Jurkat, Clone E6-1 (cell line): ENCODE measurements around the gene KIF6.
"Not testable (repeated sequence)": the region's sequence is repeated elsewhere in the genome, so short reads cannot be mapped to it uniquely, and the experiment has no call there.

Experiments
- DNase-seq: peaks from one replicate; pipeline ENCODE4 v3.0.0-alpha.2; 2011; ENCODE audit warnings: low read depth, low spot score
- H3K4me3 ChIP-seq: 2 replicates; pipeline ENCODE4 v1.5.1; 2011; ENCODE audit warnings: mild to moderate bottlenecking, low read length, control low read depth, moderate library complexity

The KIF6 gene

GRCh38 chr6:39723350-39723749 lies 1.9 kb downstream of the KIF6 start:
- not testable (repeated sequence) for DNase-seq

DNA sequence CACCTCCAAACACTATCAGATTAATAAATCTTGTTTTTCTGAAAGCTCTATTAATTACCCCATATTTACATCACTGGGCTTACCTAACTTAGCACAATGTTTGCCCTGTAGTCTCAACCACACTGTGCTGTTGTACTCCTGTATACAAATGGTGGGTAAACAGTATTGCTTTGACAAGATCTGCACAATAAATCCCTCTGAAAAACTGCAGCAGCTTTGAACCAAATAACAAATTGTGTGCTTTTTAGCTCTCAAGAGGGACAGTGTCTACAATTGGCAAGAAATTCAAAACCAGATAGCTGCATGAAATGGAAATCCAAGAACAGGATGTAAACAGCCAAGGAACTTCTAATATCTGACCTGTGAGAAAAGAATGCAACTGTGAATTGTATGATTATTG lies 10.4 kb downstream of the KIF6 start:
- DNase-seq = no peak
- no peak overlapping the region for H3K4me3 ChIP-seq

More at GRCh38 chr6:39723350-39723749, 1.9 kb downstream of the KIF6 start:
- H3K4me3 ChIP-seq = not testable (repeated sequence)

DNA sequence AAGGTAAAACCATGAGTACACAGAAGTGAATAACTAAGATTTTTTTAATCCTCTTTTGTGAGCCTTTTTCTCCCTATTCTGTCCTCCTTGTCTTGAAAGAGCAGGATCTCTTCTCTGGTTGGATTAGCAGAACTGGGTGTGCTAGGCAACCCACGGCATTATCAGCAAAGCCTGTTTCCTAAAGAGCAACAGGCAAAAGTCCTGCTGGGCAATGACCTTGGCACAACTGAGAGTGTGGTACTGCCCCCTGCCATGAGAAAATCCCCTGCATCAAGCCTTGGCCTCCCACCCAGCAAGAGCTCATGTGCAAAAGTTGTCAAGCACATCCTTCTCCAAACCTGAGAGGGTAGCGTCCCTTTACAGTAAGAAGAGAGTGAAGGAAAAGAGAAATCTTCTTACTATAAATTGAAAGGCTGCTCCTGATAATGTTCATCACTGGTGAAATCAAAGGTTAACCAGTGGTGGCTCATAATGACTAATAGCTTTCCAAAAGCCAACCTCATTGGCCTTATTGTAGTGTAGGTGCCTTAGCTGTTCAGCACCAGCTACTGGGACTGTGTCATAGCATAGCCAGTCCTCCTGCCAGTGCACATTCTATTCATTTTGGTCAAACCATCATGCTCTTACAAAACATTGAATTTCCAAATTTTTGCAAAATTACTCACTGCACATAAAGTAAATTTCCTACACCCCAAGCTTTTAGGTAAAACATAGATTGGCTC lies 17.1 kb downstream of the KIF6 start:
- no peak overlapping the region for H3K4me3 ChIP-seq
- DNase-seq = no peak

DNA sequence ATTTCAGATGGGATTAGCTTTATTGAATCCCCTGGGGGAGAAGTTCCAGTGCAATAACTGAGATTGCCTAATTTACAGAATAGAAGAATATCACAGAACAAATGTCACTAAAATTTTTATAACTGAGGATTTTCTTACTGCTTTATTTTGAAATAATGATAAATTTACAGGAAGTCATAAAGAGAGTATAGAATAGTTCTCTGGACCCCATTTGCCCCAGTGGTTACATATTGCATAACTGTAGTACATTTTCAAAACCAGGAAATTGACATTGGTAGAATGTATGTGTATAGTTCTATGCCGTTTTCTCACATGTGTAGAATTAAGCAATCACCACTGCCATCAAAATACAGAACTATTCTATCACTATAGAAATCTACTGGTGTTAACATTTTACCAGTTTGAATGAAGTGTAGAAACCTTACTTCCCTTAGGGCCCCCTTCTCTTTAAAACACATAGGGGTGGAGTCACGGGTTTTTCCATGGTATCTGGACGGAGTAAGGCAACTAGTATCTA lies 18.3 kb downstream of the KIF6 start:
- H3K4me3 ChIP-seq = no peak overlapping the region
- DNase-seq = no peak

- no peak for DNase-seq
- H3K4me3 ChIP-seq = no peak overlapping the region
Measured at GRCh38 chr6:39702265-39702664, 22.9 kb downstream of the KIF6 start.

- no peak for DNase-seq
- H3K4me3 ChIP-seq = no peak overlapping the region
Measured at GRCh38 chr6:39700362-39700761, 24.8 kb downstream of the KIF6 start.

GRCh38 chr6:39698789-39699188 lies 26.4 kb downstream of the KIF6 start:
- no peak for DNase-seq
- H3K4me3 ChIP-seq = no peak overlapping the region

DNA sequence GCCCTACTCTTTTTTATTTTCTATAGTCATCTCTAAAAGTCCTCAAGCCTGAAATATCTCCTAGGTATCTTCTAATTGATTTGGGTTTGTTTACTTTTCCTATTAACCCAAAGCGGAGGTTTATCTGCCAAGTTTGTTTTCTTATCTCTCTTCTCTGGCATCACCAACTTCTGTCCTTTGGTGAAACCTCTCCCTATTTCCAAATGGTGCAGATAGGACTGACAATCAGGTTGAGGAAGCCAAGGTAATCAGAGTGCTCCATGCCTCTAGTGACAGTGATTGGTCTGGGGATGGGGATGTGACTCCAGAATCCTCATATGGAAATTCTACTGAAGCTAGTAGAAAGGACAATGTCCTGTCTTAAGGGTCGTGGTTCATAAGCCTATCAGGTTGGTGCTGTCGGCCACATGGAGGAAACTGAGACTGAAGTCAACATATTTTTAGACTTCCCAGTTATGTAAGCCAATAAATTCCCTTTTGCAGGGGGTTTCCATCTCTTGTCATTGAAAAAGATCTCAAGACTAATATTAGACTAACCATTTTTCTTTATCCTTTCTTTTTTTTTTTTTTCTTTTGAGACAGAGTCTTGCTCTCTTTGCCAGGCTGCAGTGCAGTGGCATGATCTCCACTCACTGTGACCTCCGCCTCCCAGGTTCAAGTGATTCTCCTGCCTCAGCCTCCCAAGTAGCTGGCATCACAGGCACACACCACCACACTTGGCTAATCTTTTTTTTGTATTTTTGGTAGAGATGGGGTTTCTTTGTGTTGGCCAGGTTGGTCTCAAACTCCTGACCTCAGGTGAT lies 28.0 kb downstream of the KIF6 start:
- no peak for DNase-seq
- no peak overlapping the region for H3K4me3 ChIP-seq

DNA sequence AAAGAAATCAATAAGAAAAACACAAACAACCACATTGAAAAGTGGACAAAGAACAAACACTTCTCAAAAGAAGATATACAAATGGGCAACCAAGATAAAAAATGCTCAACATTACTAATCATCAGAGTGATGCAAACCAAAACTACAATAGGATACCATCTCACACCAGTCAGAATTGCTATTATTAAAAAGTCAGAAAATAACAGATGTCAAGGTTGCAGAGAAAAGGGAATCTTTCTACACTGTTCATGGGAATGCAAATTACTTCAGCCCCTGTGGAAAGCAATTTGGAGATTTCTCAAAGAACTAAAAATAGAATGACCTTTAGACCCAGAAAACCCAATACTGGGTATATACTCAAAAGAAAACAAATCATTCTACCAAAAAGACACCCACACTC lies 29.8 kb downstream of the KIF6 start:
- H3K4me3 ChIP-seq = no peak overlapping the region

GRCh38 chr6:39693206-39693605 lies 32.0 kb downstream of the KIF6 start:
- no peak for DNase-seq
- H3K4me3 ChIP-seq = no peak overlapping the region

More for the DNA sequence above, 29.8 kb downstream of the KIF6 start:
- no peak for DNase-seq

GRCh38 chr6:39688494-39688893 lies 36.7 kb downstream of the KIF6 start:
- DNase-seq = no peak
- H3K4me3 ChIP-seq = no peak overlapping the region

- DNase-seq = no peak
- H3K4me3 ChIP-seq = no peak overlapping the region
Measured at GRCh38 chr6:39686976-39687375, 38.2 kb downstream of the KIF6 start.

DNA sequence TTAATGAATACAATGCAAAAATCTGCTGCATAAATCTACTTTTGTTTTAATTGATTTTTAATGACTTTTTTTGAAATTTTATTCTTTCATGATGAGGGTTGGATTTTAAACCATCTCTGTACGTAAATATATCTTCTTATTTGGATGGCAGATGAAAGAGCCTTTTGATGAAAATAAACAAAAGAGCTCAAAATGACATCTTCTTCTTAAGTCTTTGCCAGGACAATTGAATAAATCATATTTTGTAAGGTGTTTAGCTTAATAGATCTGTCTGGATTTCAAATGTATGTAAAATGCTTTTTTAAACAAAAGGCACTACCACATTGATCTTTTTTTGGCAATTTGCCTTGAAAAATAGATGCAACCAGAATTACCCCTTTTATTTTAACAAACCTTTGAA lies 39.3 kb downstream of the KIF6 start:
- no peak for DNase-seq

GRCh38 chr6:39685489-39685826 lies 39.8 kb downstream of the KIF6 start:
- no peak for DNase-seq
- H3K4me3 ChIP-seq = no peak overlapping the region

More for the DNA sequence above, 39.3 kb downstream of the KIF6 start:
- H3K4me3 ChIP-seq = no peak overlapping the region

- H3K4me3 ChIP-seq = no peak overlapping the region
- no peak for DNase-seq
Measured at GRCh38 chr6:39684790-39685488, 40.3 kb downstream of the KIF6 start.

DNA sequence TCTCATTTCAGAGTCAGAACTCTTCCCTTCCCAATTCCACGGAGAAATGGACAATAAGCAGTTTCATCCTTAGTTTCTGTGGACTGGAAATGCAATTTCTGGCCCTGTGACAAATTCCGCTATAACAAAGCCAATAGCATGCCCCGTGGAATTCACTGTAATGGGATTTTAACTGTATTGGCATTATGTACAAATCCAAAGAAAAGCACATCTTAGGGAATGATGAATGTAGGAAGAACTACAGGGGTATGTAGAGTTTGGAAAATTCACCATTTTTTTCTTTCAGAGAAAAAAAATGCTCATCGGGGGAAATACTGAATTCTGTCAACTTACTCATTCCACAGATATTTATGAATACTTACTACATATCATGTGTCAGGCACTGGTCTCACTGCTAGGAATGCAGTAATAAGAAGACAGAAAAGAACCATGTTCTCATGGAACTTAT lies 43.5 kb downstream of the KIF6 start:
- H3K4me3 ChIP-seq = no peak overlapping the region
- no peak for DNase-seq

- DNase-seq = no peak
- no peak overlapping the region for H3K4me3 ChIP-seq
Measured at GRCh38 chr6:39678914-39679313, 46.3 kb downstream of the KIF6 start.

GRCh38 chr6:39677318-39677717 lies 47.9 kb downstream of the KIF6 start:
- DNase-seq, H3K4me3 ChIP-seq: not testable (repeated sequence)

GRCh38 chr6:39670519-39670918 lies 54.7 kb downstream of the KIF6 start:
- no peak for DNase-seq

DNA sequence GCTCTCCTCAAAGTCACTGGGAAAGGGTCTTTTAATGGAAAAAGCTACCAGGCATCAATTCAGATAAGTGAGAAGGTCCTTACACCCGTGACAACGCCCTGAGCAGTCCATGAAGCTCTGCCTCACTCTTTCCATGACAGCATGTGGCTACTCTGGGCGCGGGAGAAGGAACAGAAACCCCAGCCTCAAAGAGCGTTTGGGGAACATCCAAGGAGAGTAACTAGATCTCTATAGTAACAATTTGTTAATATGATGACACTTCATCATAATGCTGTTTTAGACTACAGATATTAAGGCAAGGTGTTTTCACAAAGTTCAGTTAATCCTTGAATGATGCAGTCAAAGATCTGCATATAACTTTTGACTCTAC lies 55.2 kb downstream of the KIF6 start:
- DNase-seq = no peak
- H3K4me3 ChIP-seq = no peak overlapping the region

More at GRCh38 chr6:39670519-39670918, 54.7 kb downstream of the KIF6 start:
- H3K4me3 ChIP-seq = no peak overlapping the region
